Measurements from ENCODE around the gene GALNTL6. TPM values are rescaled to one million over a fixed set of nuclear protein-coding genes. Genes with fewer than 3 reads are reported as not detected.

The GALNTL6 gene
- total RNA-seq, 1 donor = under 0.01 TPM

DNA sequence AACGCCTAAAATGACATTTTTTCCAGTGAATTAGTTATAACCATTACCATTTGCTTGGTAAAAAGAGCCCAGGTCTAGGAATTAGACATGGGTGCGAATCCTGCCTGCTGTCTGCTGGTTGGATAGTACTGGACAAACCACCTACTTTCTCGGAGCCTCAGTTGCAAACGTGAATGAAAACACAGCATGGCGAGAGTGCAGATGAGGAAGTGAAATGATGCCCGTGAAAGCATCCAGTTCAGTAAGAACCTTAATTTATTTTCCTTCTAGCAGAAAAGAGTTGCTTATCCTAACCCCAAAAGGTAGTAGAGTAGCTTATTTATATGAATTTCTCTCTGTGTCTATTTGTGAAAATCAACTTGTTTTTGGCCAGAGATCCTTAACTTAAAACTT lies 1184.0 kb downstream of the GALNTL6 start:
- no peak for DNase-seq (ENCODE audit: low read depth in 2 of 3, low spot score in 2 of 3)

DNA sequence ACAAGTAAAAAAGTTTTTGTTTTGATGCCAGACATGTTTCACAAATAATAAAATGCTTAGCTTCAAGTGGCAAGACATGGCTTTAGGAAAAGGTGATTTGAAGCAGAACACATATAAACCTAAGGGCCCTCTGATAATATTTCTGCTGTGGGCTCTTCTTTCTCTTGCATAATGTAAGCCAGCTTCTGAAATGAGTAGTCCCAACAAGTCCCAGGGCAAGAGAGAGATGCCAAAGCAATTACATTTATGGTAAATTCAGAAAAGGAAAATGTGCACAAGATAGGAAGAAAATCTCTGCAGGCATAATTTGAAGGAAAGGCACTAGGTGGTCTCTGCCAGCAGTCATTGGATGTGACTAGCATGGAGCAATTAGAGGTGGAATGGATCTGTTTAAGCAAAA lies 1184.7 kb downstream of the GALNTL6 start:
- DNase-seq (ENCODE audit: low read depth in 2 of 3, low spot score in 2 of 3) = no peak

DNA sequence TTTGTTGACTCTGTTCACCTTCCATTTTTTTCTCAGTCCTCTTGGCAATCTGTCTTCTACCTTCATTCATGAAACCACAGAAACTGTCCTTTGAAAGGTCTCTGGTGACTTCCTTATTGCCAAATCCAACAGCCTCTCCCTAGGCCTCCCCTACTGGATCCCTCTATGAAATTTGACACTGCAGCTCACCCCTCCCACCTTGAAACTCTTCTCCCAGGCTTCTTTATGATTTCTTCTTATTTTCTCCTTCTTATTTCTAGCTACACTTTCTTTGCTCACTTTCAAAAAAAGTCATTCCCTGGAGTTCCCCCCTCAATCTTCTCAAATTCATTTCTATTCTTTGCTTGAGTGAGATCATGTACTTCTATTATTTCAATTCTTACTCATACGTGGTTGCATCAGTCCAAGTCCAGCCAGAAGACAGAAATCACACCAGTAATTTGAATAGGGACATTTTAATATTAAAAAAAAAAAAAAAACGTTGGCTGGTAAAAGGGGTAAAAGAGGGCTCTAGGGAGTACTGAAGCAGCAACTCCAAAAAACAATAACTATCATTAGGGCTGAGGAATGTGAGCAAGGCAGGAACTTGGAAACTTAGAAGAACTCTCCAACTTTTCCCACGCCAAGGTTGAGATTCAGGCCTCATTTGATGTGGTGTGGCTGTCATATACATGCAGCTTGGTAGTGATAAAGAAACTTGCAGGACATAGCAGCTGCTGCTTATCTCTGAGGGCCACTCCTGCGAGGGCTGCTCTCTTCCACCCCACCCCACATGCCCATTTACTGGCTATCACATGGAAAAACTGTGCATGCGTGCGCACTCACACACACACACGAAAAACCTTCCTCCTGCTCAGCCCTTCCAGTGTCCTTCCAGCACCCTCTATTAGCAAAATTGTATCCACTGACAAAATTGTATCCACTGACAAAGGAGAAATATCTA lies 1185.6 kb downstream of the GALNTL6 start:
- DNase-seq (ENCODE audit: low read depth in 2 of 3, low spot score in 2 of 3) = no peak

DNA sequence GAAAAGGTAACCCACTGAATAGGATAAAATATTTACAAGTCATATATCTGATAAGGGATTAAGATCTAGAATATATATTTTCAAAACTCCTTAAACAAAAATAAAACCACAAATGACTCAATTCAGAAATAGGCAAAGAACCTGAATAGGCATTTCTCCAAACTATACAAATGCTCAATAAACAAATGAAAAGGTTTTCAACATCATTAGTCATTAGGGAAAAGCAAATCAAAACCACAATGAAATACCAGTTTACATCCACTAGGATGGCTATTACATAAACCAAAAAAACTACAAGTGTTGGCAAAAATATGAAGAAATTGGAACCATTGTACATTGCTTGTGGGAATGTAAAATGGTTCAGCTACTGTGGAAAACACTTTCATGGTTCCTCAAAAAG lies 1188.4 kb downstream of the GALNTL6 start:
- DNase-seq (ENCODE audit: low read depth in 2 of 3, low spot score in 2 of 3) = no peak

DNA sequence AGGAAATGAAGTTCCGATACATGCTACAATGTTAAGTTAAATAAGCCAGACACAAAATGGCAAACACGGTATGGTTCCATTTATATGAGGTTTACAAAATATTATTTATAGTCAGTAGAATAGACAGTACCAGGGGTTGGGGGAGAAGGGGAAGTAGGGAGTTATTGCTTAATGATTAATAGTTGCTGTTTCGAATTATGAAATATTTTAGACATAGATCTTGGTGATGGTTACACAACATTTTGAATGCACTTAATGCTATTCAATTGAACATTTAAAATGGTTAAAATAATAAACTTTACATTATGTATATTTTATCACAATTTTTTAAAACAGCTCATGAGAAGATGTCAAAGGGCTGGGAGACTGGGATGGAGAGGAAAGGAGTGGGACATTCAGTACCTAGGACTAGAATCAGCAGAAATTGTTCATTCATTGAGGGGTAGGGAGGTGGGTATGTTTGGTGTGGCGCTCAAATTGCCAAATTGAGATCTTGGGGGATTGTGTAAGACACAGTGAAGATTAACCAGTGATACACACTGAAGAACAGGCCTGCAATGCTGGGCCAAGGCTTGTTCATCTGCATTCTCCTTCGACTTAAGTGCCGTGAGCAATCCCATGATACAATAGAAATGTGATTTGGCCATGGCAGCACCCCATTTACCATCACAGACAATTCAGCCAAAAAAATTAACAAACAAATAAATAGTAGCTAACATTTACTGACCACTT lies 1189.8 kb downstream of the GALNTL6 start:
- DNase-seq (ENCODE audit: low read depth in 2 of 3, low spot score in 2 of 3) = no peak

DNA sequence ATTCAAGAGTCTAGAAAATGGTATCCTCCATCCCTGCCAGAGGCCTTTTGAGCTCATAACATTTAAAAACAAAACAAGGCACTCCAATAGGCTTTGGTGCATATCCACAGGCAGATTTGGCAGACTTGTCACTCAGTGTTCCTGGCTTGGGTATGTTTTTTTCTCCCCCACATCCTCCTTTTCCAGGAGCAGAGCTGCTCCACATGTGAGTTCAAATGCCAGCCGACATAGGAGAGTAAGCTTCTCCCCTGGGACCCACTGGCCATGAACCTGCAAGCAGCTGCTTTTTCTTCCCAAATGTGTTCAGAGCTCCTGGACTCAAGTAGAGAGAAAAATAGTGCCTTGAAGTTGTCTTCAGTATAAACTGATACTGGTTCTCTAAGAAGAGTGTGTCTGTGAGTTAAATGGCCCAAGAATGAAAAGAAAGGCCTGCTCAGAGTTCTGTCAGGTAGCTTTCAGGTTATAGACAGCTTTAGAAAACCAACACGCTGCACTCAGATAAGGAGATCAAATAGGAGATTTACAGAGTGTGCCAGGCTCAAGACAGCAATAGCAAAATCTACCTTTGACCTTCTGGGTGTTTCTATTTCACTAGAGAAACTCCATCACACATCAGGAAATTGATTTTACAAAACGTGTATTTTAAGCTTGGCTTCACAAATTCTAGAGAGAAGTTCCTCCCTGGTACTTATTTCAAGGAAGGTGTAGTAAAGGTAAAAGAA lies 1192.9 kb downstream of the GALNTL6 start:
- DNase-seq (ENCODE audit: low read depth in 2 of 3, low spot score in 2 of 3) = no peak

DNA sequence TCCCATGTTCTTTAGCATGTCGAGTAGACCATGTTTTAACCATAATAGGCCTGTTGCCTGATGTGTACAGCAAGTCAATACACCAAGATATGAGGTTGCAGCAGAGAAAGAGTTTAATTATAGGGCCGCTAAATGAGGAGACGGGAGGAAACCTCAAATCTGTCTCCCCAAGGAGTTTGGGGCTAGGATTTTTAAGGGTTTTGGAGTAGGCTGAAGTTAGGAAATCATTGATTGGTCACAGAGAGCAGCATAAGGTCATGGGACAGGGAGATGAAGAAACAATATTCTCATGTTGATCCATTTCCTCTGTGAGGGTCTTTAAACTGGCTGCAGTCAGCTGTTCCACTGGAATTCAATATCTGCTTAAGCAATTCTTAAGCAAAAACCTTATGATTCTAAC lies 1195.2 kb downstream of the GALNTL6 start:
- DNase-seq (ENCODE audit: low read depth in 2 of 3, low spot score in 2 of 3) = no peak

DNA sequence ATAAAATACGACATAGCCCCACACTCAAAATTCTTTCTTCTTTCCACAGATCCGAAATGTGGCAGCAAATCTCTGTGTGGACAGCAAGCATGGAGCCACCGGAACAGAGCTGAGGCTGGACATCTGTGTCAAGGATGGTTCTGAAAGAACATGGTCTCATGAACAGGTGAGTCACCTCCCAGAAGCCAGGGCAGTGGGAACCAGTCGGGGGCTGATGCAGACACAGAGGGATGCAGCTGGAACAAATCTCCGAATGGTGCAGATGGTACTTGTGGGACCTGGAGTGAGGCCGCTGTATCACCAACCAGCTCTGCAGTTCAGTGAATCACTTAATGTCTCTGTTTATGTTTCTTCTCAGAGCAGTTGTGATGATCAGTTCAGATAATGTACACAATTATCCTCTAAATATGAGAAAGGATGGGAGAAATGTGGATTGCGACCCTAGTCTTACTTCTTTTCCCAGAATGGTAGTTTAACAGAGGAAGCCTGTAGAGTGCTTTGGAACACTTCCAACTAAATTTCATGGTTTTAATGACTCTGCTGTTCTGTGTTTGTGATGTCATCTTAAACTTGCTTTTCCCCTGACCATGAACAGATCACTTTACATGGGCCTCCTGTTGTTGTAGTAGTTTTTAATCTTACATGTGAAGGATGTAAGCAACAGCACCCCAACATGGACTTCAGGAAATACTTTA lies 1196.1 kb downstream of the GALNTL6 start:
- DNase-seq (ENCODE audit: low read depth in 2 of 3, low spot score in 2 of 3) = peak in 1 of 3 donors; percentile 25

DNA sequence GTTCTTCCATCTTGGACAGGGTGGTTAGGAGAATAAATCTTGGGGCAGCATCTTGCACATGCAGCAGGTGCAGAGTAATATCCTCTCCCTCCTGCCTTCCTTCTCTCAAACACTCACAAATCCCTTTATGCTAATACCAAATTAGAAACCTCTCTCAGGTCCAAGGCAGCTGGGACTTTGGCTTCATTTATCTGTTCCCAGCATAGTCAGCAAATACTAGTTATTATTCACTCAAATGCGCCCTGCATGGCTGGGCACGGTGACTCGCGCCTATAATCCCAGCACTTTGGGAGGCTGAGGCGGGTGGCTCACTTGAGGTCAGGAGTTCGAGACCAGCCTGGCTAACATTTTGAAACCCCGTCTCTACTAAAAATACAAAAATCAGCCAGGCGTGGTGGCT lies 1199.4 kb downstream of the GALNTL6 start:
- no peak for DNase-seq (ENCODE audit: low read depth in 2 of 3, low spot score in 2 of 3)

DNA sequence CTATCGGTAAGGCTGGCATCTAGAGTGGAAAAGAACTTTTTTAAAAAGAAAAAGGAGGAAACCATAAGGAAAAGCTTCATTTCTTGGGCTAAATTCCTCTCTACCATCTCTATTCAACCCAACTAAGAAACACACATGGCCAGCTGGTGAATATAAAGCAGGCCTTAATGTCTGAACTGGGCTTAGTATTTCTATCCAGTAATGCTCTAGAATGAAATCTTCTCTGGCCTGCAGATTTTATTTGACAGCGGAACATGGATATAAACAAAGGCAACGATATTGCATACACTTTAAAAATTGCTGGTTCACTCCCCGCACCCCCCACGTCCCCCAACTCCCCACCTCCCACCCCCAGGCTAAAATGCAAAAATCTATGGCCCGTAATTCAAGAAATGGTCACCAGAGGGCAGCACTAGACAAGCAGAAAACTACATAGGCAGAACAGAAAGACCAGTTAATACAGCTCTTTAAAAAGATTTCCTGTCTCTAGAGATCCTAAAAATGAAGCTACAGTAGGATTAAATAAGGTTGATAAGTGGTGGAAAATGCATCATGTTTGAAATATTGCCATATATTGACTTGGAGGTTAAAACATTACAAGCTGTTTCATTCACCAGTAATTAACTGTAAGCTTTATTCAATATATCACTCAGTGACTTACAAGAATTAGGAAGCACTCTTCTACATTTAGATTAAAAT lies 1200.2 kb downstream of the GALNTL6 start:
- DNase-seq (ENCODE audit: low read depth in 2 of 3, low spot score in 2 of 3) = peak; percentile 22 to 80 (median 61)

DNA sequence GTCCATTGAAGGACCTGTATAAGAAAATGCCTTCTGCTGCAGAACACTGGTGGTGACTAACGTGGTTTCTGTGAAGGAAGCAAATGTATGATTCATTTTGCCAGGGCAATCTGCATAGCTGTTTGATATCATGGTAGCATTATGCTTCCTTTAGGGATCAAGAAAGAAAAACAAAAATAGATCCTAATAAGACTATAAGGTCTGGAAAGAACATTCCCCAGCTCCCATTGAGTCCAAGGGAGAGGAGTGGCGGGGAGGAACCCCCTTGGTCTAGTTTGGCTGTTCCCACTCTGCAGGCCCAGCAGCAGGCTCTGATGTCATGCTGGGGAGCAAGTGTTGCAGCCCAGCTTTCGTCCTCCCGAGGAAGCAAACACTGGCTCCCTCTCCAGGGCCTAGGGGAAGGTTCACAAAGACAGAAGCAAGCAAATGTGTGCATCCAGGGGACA lies 1200.9 kb downstream of the GALNTL6 start:
- DNase-seq (ENCODE audit: low read depth in 2 of 3, low spot score in 2 of 3) = peak in 2 of 3 donors; percentile 31

DNA sequence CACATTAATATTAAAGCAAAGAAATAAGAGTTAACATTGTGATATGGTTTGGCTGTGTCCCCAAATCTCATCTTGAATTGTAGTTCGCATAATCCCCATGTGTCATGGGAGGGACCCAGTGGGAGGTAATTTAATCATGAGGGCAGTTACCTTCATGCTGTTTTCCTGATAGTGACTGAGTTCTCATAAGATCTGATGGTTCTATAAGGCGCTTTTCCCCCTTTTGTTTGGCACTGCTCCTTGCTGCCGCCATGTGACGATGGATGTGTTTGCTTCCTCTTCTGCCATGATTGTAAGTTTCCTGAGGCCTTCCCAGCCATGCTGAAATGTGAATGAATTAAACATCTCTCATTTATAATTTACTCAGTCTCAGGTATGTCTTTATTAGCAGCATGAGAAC lies 1201.6 kb downstream of the GALNTL6 start:
- no peak for DNase-seq (ENCODE audit: low read depth in 2 of 3, low spot score in 2 of 3)

DNA sequence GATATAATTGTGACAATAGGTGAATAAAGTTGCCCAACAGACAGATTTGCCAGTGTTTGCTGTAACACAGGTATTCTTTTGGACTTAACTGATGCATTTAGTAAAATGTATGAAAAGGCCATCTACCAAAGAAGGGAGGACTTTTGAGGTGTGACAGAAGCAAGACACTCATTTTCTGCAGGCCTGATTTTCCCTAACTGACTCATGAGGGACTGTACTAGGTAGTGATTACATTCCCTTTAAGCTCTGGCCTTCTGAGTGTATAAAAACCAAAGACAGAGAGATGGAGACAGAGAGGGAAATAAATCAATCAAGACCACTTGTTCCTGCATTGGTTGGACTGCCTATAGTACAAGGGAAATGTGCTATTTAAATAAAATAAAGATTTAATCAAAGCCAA lies 1204.6 kb downstream of the GALNTL6 start:
- DNase-seq (ENCODE audit: low read depth in 2 of 3, low spot score in 2 of 3) = no peak

DNA sequence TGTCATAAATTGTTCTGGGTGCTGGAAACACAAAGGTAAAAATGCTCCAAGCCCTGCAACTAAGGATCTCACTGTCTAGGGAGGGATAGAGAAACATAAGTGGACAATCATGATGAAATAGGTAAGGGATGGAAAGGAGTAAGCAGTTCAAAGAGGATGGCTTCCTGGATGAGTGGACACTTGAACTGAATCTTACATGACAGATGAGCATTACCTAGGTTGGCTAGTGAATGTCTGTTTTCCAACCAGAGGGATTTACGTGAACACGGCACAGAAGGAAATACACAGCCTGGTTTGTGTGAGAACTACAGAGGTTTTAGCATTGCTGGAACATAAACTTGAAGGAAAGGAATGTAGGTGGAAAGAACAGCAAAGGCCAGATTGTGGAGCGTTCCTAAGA lies 1205.2 kb downstream of the GALNTL6 start:
- DNase-seq (ENCODE audit: low read depth in 2 of 3, low spot score in 2 of 3) = no peak

DNA sequence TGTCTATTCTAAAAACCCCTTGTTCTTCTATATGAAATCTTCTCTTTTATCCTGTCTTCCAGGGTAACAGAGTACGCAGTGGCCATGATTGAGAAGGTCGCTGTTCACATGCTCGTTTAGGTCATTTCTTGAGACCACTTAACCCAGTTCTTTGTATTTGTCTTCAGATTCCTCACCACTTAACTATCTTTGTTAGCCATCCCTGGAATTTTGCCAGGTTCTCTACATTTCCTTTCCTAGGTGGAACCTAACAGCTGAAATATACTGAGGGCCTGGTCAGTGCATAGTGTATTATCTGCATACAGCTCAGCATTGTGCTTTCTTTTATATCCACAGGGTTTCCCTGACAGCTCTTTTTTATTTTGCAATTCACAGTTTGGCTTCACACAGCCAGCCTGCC lies 1206.5 kb downstream of the GALNTL6 start:
- DNase-seq (ENCODE audit: low read depth in 2 of 3, low spot score in 2 of 3) = no peak

DNA sequence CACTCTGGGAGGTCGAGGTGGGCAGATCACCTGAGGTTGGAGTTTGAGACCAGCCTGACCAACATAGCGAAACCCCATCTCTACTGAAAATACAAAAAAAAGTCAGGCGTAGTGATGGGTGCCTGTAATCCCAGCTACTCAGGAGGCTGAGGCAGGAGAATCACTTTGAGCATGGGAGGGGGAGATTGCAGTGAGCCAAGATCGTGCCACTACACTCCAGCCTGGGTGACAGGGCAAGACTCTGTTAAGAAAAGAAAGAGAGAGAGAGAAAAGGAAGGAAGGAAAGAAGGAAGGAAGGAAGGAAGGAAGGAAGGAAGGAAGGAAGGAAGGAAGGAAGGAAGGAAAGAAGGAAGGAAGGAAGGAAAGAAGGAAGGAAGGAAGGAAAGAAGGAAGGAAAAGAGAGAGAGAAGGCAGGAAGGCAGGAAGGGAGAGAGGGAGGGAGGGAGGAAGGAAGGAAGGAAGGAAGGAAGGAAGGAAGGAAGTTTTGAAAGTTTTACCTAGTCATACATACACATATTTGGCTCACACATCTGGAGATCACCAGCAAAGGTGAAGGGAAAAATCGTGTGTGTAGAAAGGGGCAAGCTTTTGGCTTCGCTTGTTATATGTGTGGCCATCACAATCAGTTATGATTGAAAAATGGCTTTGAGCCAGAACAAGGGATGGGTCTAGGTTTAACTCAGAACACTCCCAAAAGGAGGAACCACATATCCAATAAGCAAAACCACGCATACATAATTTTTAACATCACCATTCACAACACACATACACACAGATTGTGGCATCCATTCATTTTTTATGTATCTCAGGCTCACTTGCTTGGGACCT lies 1208.8 kb downstream of the GALNTL6 start:
- peak in 1 of 3 donors; percentile 5 for DNase-seq (ENCODE audit: low read depth in 2 of 3, low spot score in 2 of 3)

DNA sequence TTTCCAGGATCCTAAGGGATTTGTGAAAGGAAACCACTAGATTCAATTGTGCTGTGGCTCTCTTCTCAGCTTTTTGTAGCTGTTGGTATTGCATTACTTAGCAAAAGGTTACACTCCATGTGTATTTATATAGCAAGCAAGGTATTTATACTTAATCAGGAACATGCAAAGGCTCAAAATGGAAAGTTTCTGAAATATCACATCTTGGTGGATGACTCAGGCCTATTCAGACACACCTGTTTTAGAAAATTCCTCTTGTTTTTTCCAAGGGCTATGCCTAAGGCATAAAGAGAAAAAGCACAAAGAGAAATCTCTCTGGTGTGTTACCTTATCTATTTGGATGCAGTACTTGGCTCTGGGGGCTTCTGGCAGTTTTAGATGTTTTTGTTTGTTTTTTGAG lies 1211.0 kb downstream of the GALNTL6 start:
- no peak for DNase-seq (ENCODE audit: low read depth in 2 of 3, low spot score in 2 of 3)

DNA sequence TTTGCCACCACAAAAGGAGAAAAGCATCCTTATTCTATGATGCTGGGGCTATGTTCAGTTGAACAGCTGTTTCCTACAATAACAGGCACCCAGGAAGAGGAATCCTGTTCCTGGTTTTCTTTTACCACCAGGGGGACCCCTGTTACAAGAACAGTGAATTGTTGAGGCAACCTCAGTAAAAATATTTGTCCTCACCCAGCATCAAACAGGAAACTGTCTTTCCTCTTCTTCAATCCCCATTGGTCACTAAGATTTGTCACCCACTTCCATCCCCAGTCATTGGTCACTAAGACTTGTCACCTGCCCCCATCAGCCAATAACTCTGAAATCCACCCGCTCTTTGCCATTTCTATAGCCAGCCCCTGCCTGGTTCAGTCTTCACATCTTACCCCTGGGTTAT lies 1211.9 kb downstream of the GALNTL6 start:
- DNase-seq (ENCODE audit: low read depth in 2 of 3, low spot score in 2 of 3) = peak in 2 of 3 donors; percentile 48 to 71

DNA sequence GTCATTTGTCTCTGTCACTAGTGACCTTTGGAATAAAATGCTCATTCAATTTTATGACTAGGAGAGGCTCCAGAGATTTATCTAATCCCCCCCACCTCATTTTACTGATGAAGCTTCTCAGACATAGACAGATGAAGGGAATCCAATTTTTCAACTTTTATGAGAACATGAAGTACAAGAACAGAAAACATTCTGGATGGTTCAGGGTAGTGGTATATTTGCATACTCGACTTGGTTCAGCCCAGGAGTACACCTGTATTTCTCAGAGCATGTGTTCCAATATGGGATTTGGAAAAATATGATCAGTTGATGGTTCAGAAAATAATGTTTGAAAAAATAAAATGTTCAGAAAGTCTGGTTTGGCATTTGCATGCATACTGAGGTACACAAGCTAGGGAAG lies 1224.0 kb downstream of the GALNTL6 start:
- DNase-seq (ENCODE audit: low read depth in 2 of 3, low spot score in 2 of 3) = no peak

Measured in hematopoietic multipotent progenitor cell (in vitro differentiated cells).